ENCODE results near the gene ELK1. TPM values are rescaled to one million over a fixed set of nuclear protein-coding genes. Genes with fewer than 3 reads are reported as not detected.

The ELK1 gene
- total RNA-seq, 1 donor from 2014 or later, result 30.7 TPM

DNA sequence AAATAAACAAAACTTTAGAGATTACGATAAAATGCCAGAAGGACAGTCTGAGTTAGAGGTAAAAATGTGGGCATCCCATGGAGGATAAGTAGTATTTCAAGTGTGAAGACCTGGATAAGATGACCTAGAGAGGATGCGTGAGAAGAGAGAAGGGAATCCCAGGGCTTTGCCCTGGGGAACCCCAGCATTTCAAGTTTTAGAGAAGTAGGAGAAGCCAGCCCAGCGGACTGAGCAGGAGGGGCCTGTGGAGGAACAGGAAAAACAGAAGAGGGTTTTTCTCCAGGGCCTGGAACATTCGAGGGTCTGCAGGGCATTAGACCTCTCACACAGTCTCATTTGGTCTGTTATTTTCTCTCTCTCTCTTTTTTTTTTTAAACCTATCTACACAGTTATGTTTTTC is 17.7 kb downstream of the ELK1 start:
- no peak for DNase-seq (ENCODE audit: extremely low spot score, unreplicated experiment)
- TF ChIP-seq, protein P1, sequence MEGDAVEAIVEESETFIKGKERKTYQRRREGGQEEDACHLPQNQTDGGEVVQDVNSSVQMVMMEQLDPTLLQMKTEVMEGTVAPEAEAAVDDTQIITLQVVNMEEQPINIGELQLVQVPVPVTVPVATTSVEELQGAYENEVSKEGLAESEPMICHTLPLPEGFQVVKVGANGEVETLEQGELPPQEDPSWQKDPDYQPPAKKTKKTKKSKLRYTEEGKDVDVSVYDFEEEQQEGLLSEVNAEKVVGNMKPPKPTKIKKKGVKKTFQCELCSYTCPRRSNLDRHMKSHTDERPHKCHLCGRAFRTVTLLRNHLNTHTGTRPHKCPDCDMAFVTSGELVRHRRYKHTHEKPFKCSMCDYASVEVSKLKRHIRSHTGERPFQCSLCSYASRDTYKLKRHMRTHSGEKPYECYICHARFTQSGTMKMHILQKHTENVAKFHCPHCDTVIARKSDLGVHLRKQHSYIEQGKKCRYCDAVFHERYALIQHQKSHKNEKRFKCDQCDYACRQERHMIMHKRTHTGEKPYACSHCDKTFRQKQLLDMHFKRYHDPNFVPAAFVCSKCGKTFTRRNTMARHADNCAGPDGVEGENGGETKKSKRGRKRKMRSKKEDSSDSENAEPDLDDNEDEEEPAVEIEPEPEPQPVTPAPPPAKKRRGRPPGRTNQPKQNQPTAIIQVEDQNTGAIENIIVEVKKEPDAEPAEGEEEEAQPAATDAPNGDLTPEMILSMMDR (conservative IDR thresholded peaks at IDR 0.05), result no peak
- Mint-ChIP-seq H3K4me1 (ENCODE audit: unreplicated experiment) (no peaks in the 10 kb centered on the region), H3K4me3 (no peak overlapping the region), H3K27ac (no peak overlapping the region), H3K36me3 (no peaks in the 10 kb centered on the region), H3K9me3 (no peaks in the 10 kb centered on the region), H3K27me3 (no peaks in the 10 kb centered on the region)

GRCh38 chrX:47631676-47632075 is 18.7 kb downstream of the ELK1 start:
- Mint-ChIP-seq H3K36me3 (no peaks in the 10 kb centered on the region), H3K9me3 (no peaks in the 10 kb centered on the region), H3K4me1 (ENCODE audit: unreplicated experiment) (no peaks in the 10 kb centered on the region), H3K27me3 (no peaks in the 10 kb centered on the region), H3K4me3 (no peak overlapping the region), H3K27ac (no peak overlapping the region)
- DNase-seq (ENCODE audit: extremely low spot score, unreplicated experiment), result no peak
- TF ChIP-seq, protein P1 (conservative IDR thresholded peaks at IDR 0.05), result no peak

DNA sequence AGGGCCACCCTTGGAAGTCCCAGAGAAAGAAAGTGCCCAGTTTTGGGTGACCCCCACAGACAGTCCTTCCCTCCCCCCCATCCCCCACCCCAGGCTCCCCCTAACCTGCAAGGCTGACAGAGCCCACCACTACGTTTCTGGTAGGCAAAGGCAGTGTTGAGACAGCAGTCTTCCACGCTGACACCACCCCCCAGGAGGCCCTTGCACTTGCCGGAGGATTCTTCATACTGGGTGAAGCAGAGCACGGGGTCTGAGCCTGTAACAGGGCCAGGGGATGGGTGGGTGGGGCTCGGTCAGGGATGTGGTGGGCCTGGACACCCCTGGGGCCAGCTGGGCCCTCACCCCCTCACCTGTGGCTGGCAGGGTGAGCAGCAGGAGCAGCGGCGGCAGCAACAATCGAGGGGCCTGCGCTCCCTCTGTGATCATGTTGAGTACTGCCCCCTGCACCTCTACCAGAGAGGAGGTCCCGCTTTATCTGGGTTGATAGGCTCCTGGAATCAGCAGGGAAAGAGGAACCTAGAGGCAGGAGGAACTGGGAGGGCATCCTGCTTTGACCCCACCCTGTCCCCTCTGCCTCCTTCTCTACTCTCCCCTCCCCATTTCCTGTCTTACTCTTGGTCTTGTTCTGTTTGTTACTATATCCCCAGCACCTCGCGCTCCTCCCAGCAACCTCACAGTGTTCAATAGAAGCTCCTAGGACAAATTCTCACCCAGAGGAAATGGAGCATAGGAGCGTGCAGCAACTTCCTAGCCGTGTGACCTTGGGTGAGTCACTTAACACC is 20.8 kb downstream of the ELK1 start, which contains the start of gene CFP:
CFP (minus strand) TSS at position 512 of the 782 bp plus-strand sequence; CDS start at position 426, 86 bp downstream.
- Mint-ChIP-seq H3K36me3 (no peaks in the 10 kb centered on the region), H3K9me3 (no peaks in the 10 kb centered on the region), H3K27me3 (peaks cover 4% of the 10 kb centered on the region), H3K4me3 (no peak within 1 kb of the TSS), H3K27ac (no peak within 1 kb of the TSS), H3K4me1 (ENCODE audit: unreplicated experiment) (no peaks in the 10 kb centered on the region)
- DNase-seq (ENCODE audit: extremely low spot score, unreplicated experiment), result no peak
- TF ChIP-seq, protein P1 (conservative IDR thresholded peaks at IDR 0.05), result no peak

- TF ChIP-seq, protein P1 (conservative IDR thresholded peaks at IDR 0.05), result no peak
- Mint-ChIP-seq H3K4me1 (ENCODE audit: unreplicated experiment) (no peaks in the 10 kb centered on the region), H3K27ac (no peak overlapping the region), H3K4me3 (no peak overlapping the region), H3K27me3 (peaks cover 4% of the 10 kb centered on the region), H3K9me3 (no peaks in the 10 kb centered on the region), H3K36me3 (no peaks in the 10 kb centered on the region)
- no peak for DNase-seq (ENCODE audit: extremely low spot score, unreplicated experiment)
These were observed 21.4 kb downstream of the ELK1 start for GRCh38 chrX:47628982-47629381.

DNA sequence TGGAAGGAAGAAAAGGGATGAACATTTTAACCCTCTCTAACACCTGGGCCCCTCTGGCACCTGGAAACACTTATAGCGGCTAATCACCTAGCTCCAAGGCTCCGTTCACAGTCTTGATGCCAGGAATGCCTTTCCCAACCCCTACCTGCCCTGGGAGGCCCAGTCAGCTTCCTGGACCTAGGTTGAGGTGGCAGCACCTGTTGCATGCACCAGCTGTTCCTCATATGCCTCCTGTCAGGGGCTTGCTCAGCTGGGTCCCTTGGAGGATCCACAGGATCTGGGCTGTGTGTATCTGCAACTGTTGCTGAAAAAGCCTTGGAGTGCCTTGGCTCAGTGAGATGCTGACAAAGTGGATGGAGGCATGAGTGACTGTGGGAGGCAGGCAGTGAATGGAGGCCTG is 25.0 kb downstream of the ELK1 start:
- Mint-ChIP-seq H3K9me3 (no peaks in the 10 kb centered on the region), H3K27me3 (peaks cover 30% of the 10 kb centered on the region), H3K4me3 (no peak overlapping the region), H3K4me1 (ENCODE audit: unreplicated experiment) (no peaks in the 10 kb centered on the region), H3K27ac (no peak overlapping the region), H3K36me3 (no peaks in the 10 kb centered on the region)
- DNase-seq (ENCODE audit: extremely low spot score, unreplicated experiment), result no peak
- TF ChIP-seq, protein P1 (conservative IDR thresholded peaks at IDR 0.05), result no peak
